Type B pancreatic cell (in vitro differentiated cells): ENCODE measurements around the gene EYS. TPM values are rescaled to one million over a fixed set of nuclear protein-coding genes. Genes with fewer than 3 reads are reported as not detected.
"Not testable (repeated sequence)": the region's sequence is repeated elsewhere in the genome, so short reads cannot be mapped to it uniquely, and the experiment has no call there.

Experiments used
- DNase-seq: peaks from one replicate; pipeline ENCODE4 v3.0.0; 2021; ENCODE audit warnings: mixed read lengths; ENCODE audit not compliant: unreplicated experiment; ENCODE audit errors: extremely low spot score
- H3K27ac Mint-ChIP-seq: 2 replicates; pipeline ENCODE4 v1.8.0; 2021; ENCODE audit warnings: mild to moderate bottlenecking, mixed read lengths
- H3K27me3 Mint-ChIP-seq: 2 replicates; pipeline ENCODE4 v1.8.0; 2021; ENCODE audit warnings: mixed read lengths
- H3K36me3 Mint-ChIP-seq: 2 replicates; pipeline ENCODE4 v1.8.0; 2021; ENCODE audit warnings: mixed read lengths
- H3K4me1 Mint-ChIP-seq: one replicate; pipeline ENCODE4 v1.8.0; 2021; ENCODE audit warnings: mixed read lengths; ENCODE audit not compliant: unreplicated experiment
- H3K4me3 Mint-ChIP-seq: 2 replicates; pipeline ENCODE4 v1.8.0; 2021; ENCODE audit warnings: mild to moderate bottlenecking, mixed read lengths
- H3K9me3 Mint-ChIP-seq: 2 replicates; pipeline ENCODE4 v1.8.0; 2021; ENCODE audit warnings: mixed read lengths
- CTCF ChIP-seq: fragments of 200-600 bp; sonication (generic); conservative IDR thresholded peaks from 2 replicates; pipeline ENCODE4 v1.5.0; 2021; ENCODE audit warnings: antibody characterized with exemption, mild to moderate bottlenecking
- total RNA-seq: library from RNA; stranded (reverse); gene quantifications from 2 replicates; pipeline ENCODE4 v1.2.1, GENCODE V29; 2021; ENCODE audit warnings: low replicate concordance

EYS gene
- total RNA-seq, 1 donor from 2014 or later = 1.5 TPM

GRCh38 chr6:65350530-65350929 is 356.5 kb downstream of the EYS start:
- DNase-seq = no peak
- Mint-ChIP-seq H3K27me3 (no peaks in the 10 kb centered on the region), H3K9me3 (no peaks in the 10 kb centered on the region), H3K36me3 (no peaks in the 10 kb centered on the region), H3K27ac (no peak overlapping the region), H3K4me1 (no peaks in the 10 kb centered on the region), H3K4me3 (no peak overlapping the region)
- no peak for TF ChIP-seq CTCF

DNA sequence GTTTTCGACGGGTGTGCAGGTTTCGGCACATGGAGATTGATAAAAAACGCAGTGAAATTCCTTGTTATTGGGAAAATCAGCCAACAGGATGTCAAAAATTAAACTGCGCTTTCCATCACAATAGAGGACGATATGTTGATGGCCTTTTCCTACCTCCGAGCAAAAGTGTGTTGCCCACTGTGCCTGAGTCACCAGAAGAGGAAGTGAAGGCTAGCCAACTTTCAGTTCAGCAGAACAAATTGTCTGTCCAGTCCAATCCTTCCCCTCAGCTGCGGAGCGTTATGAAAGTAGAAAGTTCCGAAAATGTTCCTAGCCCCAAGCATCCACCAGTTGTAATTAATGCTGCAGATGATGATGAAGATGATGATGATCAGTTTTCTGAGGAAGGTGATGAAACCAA is 404.4 kb downstream of the EYS start:
- not testable (repeated sequence) for H3K27me3 Mint-ChIP-seq, H3K36me3 Mint-ChIP-seq, H3K4me3 Mint-ChIP-seq, DNase-seq, H3K9me3 Mint-ChIP-seq, H3K27ac Mint-ChIP-seq, H3K4me1 Mint-ChIP-seq

- no peak for TF ChIP-seq CTCF
- DNase-seq = no peak
- Mint-ChIP-seq H3K36me3 (no peaks in the 10 kb centered on the region), H3K4me1 (no peaks in the 10 kb centered on the region), H3K27ac (no peak overlapping the region), H3K9me3 (no peaks in the 10 kb centered on the region), H3K4me3 (no peak overlapping the region), H3K27me3 (no peaks in the 10 kb centered on the region)
These were observed 407.8 kb downstream of the EYS start for GRCh38 chr6:65299236-65299635.

DNA sequence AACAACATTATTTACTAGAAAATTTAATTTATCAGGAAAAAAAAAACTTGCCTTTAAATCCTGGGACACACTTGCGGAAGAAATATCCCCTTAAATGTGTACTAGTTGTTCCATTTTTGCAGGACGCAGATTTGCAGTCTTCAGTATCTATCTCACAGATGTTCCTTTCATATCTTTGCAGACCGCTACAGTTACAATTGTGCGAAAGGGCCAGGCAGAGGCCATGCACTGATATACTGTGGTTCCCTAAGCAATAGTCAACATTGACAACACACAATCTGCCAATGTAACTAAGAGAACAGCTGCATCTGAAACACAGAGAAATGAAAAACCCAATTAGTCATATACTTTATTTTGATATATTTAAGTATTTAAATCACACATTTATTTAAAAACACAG is 411.2 kb downstream of the EYS start:
- no peaks in the 10 kb centered on the region for H3K4me1 Mint-ChIP-seq
- no peak for TF ChIP-seq CTCF
- no peaks in the 10 kb centered on the region for H3K27me3 Mint-ChIP-seq
- no peaks in the 10 kb centered on the region for H3K9me3 Mint-ChIP-seq
- H3K27ac Mint-ChIP-seq = no peak overlapping the region
- no peaks in the 10 kb centered on the region for H3K36me3 Mint-ChIP-seq
- DNase-seq = no peak
- H3K4me3 Mint-ChIP-seq = no peak overlapping the region

GRCh38 chr6:65289491-65289890 is 417.5 kb downstream of the EYS start:
- no peaks in the 10 kb centered on the region for H3K9me3 Mint-ChIP-seq
- H3K4me1 Mint-ChIP-seq = no peaks in the 10 kb centered on the region
- DNase-seq = no peak
- no peaks in the 10 kb centered on the region for H3K27me3 Mint-ChIP-seq
- no peak overlapping the region for H3K4me3 Mint-ChIP-seq
- H3K36me3 Mint-ChIP-seq = no peaks in the 10 kb centered on the region
- no peak for TF ChIP-seq CTCF
- no peak overlapping the region for H3K27ac Mint-ChIP-seq

- Mint-ChIP-seq H3K9me3 (no peaks in the 10 kb centered on the region), H3K4me3 (no peak overlapping the region), H3K27ac (no peak overlapping the region), H3K4me1 (no peaks in the 10 kb centered on the region), H3K27me3 (no peaks in the 10 kb centered on the region), H3K36me3 (no peaks in the 10 kb centered on the region)
- no peak for TF ChIP-seq CTCF
- DNase-seq = no peak
These were observed 421.8 kb downstream of the EYS start for GRCh38 chr6:65285275-65285674.
